Smooth muscle cell (in vitro differentiated cells): ENCODE data around the gene FBLN1. TPM values are rescaled to one million over a fixed set of nuclear protein-coding genes. Genes with fewer than 3 reads are reported as not detected.
A peak's percentile ranks its signal among the peaks of the same experiment; 100 is the strongest.

Experiments
- DNase-seq: peaks from one replicate; lab custom pipeline; 2025; ENCODE audit not compliant: unreplicated experiment; lab: John Stamatoyannopoulos, UW
- H2AFZ ChIP-seq: fragments of 200-600 bp; sonication (generic); 2 replicates; pipeline ENCODE4 v1.6.0; 2016; ENCODE audit warnings: antibody characterized with exemption, low read depth, mild to moderate bottlenecking
- H3F3A ChIP-seq: fragments of 200-600 bp; sonication (generic); 2 replicates; pipeline ENCODE4 v1.6.0; 2017; ENCODE audit warnings: antibody characterized with exemption, low read depth
- H3K27ac ChIP-seq: fragments of 200-600 bp; sonication (generic); 2 replicates; pipeline ENCODE4 v1.5.1; 2016; ENCODE audit warnings: low read depth, mild to moderate bottlenecking
- H3K27me3 ChIP-seq: fragments of 200-600 bp; sonication (generic); 2 replicates; pipeline ENCODE4 v1.6.1; 2016; ENCODE audit warnings: low read depth, mild to moderate bottlenecking
- H3K36me3 ChIP-seq: fragments of 200-600 bp; sonication (generic); 2 replicates; pipeline ENCODE4 v1.5.1; 2016; ENCODE audit warnings: low read depth
- H3K4me1 ChIP-seq: fragments of 200-600 bp; sonication (generic); 2 replicates; pipeline ENCODE4 v1.5.1; 2016; ENCODE audit warnings: low read depth
- H3K4me2 ChIP-seq: fragments of 200-600 bp; sonication (generic); 2 replicates; pipeline ENCODE4 v1.6.0; 2016; ENCODE audit warnings: mild to moderate bottlenecking
- H3K4me3 ChIP-seq: fragments of 200-600 bp; sonication (generic); 2 replicates; pipeline ENCODE4 v1.5.1; 2016; ENCODE audit warnings: mild to moderate bottlenecking
- H3K79me2 ChIP-seq: fragments of 200-600 bp; sonication (generic); 2 replicates; pipeline ENCODE4 v1.6.0; 2016; ENCODE audit warnings: low read depth, mild to moderate bottlenecking
- H3K9ac ChIP-seq: fragments of 200-600 bp; sonication (generic); 2 replicates; pipeline ENCODE4 v1.6.0; 2016; ENCODE audit warnings: low read depth
- H3K9me3 ChIP-seq: fragments of 200-600 bp; sonication (generic); replicated peaks from 2 replicates; pipeline ENCODE4 v1.5.1; 2016; ENCODE audit warnings: low read depth
- H4K20me1 ChIP-seq: fragments of 200-600 bp; sonication (generic); 2 replicates; pipeline ENCODE4 v1.6.0; 2016; ENCODE audit warnings: low read depth
- WGBS: methylation state at CpG from one replicate; pipeline ENCODE4 v1.1.7; 2016; ENCODE audit warnings: low lambda C conversion rate; 5-methylcytosine and 5-hydroxymethylcytosine counted together
- polyA plus RNA-seq: library from polyadenylated mRNA; unstranded; fragments of >200 nt; fragmentation: Nextera tagmentation; extraction: Ambion mirVana; gene quantifications from 2 replicates; pipeline ENCODE4 v1.2.1, GENCODE V29; 2016
- total RNA-seq: library from RNA; depleted of rRNA; stranded (reverse); fragments of >200 nt; gene quantifications from 2 replicates; pipeline ENCODE4 v1.2.3, GENCODE V29; 2014
- TF ChIP-seq, protein P1 (sequence below): fragments of 200-600 bp; sonication (generic); IDR thresholded peaks from 2 replicates; pipeline ENCODE4 v1.5.1; 2017; ENCODE audit warnings: borderline replicate concordance, mild to moderate bottlenecking, antibody characterized with exemption; ENCODE audit not compliant: insufficient read depth, poor library complexity, severe bottlenecking

FBLN1 gene
- total and polyA plus RNA-seq, 2 experiments from 2014 or later: 90.9 to 296 TPM

DNA sequence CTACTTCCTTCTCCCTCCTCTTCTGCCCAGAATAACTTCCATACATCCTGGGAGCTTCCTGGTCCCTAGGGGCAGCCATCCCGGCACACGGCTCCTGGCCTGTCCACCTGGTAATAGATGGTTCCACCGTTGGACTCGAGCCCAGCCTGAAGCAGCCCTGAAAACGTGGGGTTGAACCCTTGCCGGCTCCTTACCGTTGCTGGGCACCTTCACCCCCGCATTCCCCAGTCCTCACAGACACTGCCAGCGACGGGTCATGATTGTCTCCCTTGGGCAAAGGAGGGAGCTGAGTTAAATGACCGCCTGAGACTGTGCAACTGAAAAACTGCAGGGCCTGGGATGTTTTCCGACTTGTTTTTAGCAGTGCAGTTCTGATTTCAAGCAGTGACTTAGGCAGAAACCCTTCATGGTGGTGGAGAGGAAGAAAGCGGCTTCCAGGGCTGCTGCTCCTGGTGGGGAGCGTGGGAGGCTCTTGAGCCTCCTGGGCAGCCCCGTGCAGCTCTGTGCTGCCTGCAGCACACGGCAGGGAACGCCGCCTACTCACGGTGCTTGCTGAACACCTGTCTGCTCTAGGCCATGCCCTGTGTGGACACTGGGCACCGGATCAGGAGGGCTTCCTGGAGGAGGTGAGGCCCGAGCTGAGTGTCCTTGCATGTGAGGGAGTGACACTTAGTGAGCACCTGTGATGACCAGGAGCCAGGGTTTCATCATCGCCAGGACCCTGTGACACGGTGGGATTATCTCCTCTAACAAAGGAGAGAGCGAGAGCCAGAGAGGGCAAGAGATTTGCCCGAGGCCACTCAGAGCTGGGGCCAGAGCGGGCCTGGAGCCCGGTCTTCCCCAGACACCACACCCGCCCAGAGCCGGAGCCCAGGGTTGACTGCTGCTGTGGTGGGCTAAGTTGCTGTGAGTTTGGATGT is 77.4 kb downstream of the FBLN1 start:
- H3K36me3 ChIP-seq: no peaks in the 10 kb centered on the region
- peaks cover 9% of the 10 kb centered on the region for H4K20me1 ChIP-seq
- H2AFZ ChIP-seq: no peak overlapping the region
- TF ChIP-seq, protein P1, sequence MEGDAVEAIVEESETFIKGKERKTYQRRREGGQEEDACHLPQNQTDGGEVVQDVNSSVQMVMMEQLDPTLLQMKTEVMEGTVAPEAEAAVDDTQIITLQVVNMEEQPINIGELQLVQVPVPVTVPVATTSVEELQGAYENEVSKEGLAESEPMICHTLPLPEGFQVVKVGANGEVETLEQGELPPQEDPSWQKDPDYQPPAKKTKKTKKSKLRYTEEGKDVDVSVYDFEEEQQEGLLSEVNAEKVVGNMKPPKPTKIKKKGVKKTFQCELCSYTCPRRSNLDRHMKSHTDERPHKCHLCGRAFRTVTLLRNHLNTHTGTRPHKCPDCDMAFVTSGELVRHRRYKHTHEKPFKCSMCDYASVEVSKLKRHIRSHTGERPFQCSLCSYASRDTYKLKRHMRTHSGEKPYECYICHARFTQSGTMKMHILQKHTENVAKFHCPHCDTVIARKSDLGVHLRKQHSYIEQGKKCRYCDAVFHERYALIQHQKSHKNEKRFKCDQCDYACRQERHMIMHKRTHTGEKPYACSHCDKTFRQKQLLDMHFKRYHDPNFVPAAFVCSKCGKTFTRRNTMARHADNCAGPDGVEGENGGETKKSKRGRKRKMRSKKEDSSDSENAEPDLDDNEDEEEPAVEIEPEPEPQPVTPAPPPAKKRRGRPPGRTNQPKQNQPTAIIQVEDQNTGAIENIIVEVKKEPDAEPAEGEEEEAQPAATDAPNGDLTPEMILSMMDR: no peak
- DNase-seq: no peak
- H3K9ac ChIP-seq: no peak overlapping the region
- H3K27ac ChIP-seq: peak overlapping the region; percentile 42
- peaks cover 17% of the 10 kb centered on the region for H3F3A ChIP-seq
- no peaks in the 10 kb centered on the region for H3K79me2 ChIP-seq
- H3K4me2 ChIP-seq: peak overlapping the region; percentile 40
- no peaks in the 10 kb centered on the region for H3K4me1 ChIP-seq
- H3K4me3 ChIP-seq: no peak overlapping the region
- WGBS: 66% methylated on average over 29 of the region's 29 CpGs
- H3K27me3 ChIP-seq: no peaks in the 10 kb centered on the region
- H3K9me3 ChIP-seq: no peaks in the 10 kb centered on the region

DNA sequence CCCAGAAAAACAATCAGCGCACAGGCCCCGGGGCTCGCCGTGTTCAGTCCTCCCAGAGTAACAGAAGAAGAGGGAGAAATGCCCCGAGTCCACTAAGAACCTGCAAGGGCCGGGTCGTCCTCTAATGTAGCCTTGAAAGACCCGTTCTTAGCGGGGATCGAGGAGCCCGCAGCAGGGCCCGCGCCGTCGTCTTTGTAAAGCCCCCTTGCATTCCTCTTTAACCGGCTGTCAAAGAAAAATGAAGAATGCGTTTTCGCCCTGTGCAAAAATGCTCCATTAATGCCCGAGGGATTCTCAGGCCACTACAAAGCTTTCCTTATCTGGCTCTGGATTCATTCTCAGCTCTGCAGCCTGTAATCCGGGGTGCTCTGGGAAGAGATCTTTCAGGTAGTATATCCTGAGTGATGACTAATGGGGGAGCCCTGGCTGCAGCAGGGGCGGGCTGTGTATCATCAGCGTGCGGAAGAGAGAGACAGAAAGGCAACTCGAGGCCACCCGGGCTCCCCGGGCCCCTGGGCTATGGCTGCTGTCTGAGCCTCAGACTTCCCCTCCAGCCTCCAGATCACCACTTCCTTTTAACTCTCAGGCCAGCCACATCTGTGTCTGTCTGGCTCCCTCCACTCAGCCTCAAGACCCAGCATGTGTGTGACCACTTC is 78.2 kb downstream of the FBLN1 start:
- Histone ChIP-seq H3K27me3 (no peaks in the 10 kb centered on the region), H3K4me1 (no peaks in the 10 kb centered on the region), H3K4me2 (peak overlapping the region; percentile 40), H3K36me3 (no peaks in the 10 kb centered on the region), H3F3A (peaks cover 17% of the 10 kb centered on the region), H2AFZ (no peak overlapping the region), H3K27ac (peak overlapping the region; percentile 42), H3K4me3 (no peak overlapping the region), H3K9ac (no peak overlapping the region), H4K20me1 (peaks cover 9% of the 10 kb centered on the region), H3K79me2 (no peaks in the 10 kb centered on the region), H3K9me3 (no peaks in the 10 kb centered on the region)
- no peak for DNase-seq
- WGBS: 12% methylated on average over 26 of the region's 26 CpGs
- TF ChIP-seq, protein P1: no peak

DNA sequence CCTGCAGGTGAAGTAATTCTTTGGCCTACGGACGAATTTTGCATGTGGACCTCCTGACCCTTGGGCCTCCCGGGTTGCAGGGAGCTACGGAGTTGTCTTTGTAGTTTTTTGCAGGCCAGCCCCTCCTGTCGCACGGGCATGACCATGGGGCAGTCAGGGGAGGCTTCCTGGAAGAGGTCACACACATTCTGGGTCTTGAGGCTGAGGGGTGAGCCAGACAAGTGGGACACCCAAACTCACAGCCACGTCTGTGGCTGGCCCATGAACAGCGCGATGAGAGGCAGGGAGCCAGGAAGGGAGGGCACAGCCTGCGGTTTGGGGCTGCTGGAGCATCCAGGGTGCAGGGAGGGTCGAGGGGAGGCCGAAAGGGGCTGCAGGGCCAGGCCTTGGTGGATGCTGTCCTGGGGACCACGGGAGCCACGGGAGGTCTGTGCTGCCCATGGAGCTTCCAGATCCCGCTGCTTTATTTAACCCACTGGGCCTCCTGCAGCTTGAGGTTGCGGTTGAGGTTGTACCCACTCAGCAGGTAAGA is 78.9 kb downstream of the FBLN1 start:
- Histone ChIP-seq H3K4me1 (no peaks in the 10 kb centered on the region), H3K9ac (no peak overlapping the region), H3K79me2 (no peaks in the 10 kb centered on the region), H2AFZ (no peak overlapping the region), H3K27ac (peak overlapping the region; percentile 42), H3K9me3 (no peaks in the 10 kb centered on the region), H3K4me3 (no peak overlapping the region), H3K4me2 (peak overlapping the region; percentile 40), H4K20me1 (peaks cover 9% of the 10 kb centered on the region), H3F3A (peaks cover 17% of the 10 kb centered on the region), H3K36me3 (no peaks in the 10 kb centered on the region), H3K27me3 (no peaks in the 10 kb centered on the region)
- 93% methylated on average over 16 of the region's 16 CpGs for WGBS
- TF ChIP-seq, protein P1: no peak
- no peak for DNase-seq
